A673 (cell line): ENCODE data around the gene BAG5. TPM values are rescaled to one million over a fixed set of nuclear protein-coding genes. Genes with fewer than 3 reads are reported as not detected.
A peak's percentile ranks its signal among the peaks of the same experiment; 100 is the strongest.

ENCODE experiments used
- BruUV-seq: library from RNA; stranded (reverse); fragments of 400-500 nt; replicated peaks from 2 replicates; lab custom pipeline; 2021; lab: Mats Ljungman, UMichigan
- CTCF ChIA-PET: fragments of 300-600 bp; sonication (Branson Sonifier 250); formaldehyde crosslinking; loops from one replicate; lab custom pipeline; 2022; ENCODE audit warnings: antibody characterized with exemption; lab: Charles Lee
- POLR2A ChIA-PET: fragments of 300-600 bp; sonication (Branson Sonifier 250); formaldehyde crosslinking; loops from one replicate; lab custom pipeline; 2022; ENCODE audit warnings: antibody characterized with exemption; ENCODE audit not compliant: low non-redundant PET; lab: Charles Lee
- DNase-seq: peaks from one replicate; pipeline ENCODE4 v3.0.0-alpha.2; 2015; ENCODE audit warnings: low spot score
- H3K27ac ChIP-seq: fragments of 200-600 bp; sonication (generic); 2 replicates; pipeline ENCODE4 v1.5.1; 2016; ENCODE audit warnings: mixed run types, low read depth, mild to moderate bottlenecking, mixed read lengths, antibody characterized with exemption, low read length; ENCODE audit not compliant: poor library complexity, severe bottlenecking
- H3K27me3 ChIP-seq: fragments of 200-600 bp; sonication (generic); replicated peaks from 2 replicates; pipeline ENCODE4 v1.6.1; 2017; ENCODE audit warnings: mixed run types, low read depth, mild to moderate bottlenecking, mixed read lengths, antibody characterized with exemption, low read length; ENCODE audit not compliant: insufficient read depth, poor library complexity
- H3K36me3 ChIP-seq: fragments of 200-600 bp; sonication (generic); 2 replicates; pipeline ENCODE4 v1.6.1; 2016; ENCODE audit warnings: mixed run types, mild to moderate bottlenecking, mixed read lengths, antibody characterized with exemption, low read length; ENCODE audit not compliant: insufficient read depth, poor library complexity, severe bottlenecking
- H3K4me1 ChIP-seq: fragments of 200-600 bp; sonication (generic); 2 replicates; pipeline ENCODE4 v1.6.1; 2017; ENCODE audit warnings: mixed run types, mild to moderate bottlenecking, mixed read lengths, antibody characterized with exemption, low read length; ENCODE audit not compliant: insufficient read depth, poor library complexity, severe bottlenecking
- H3K4me3 ChIP-seq: fragments of 200-600 bp; sonication (generic); 2 replicates; pipeline ENCODE4 v1.5.1; 2016; ENCODE audit warnings: low read depth, mixed run types, mild to moderate bottlenecking, mixed read lengths, low read length; ENCODE audit not compliant: poor library complexity, severe bottlenecking
- H3K9me3 ChIP-seq: fragments of 200-600 bp; sonication (generic); 2 replicates; pipeline ENCODE4 v1.6.1; 2016; ENCODE audit warnings: mixed run types, low read depth, mild to moderate bottlenecking, mixed read lengths, antibody characterized with exemption, low read length; ENCODE audit not compliant: poor library complexity, severe bottlenecking
- CTCF ChIP-seq: fragments of 300-800, 200-600 bp; sonication (generic); conservative IDR thresholded peaks from 2 replicates; pipeline ENCODE4 v1.5.1; 2017; ENCODE audit warnings: low read depth, mild to moderate bottlenecking, antibody characterized with exemption, low read length, moderate library complexity, mixed read lengths
- EZH2 ChIP-seq: fragments of 200-600 bp; sonication (generic); IDR thresholded peaks from 2 replicates; pipeline ENCODE4 v1.6.1; 2017; ENCODE audit warnings: borderline replicate concordance, low read depth, mild to moderate bottlenecking, mixed read lengths, antibody characterized with exemption, low read length; ENCODE audit not compliant: poor library complexity, severe bottlenecking
- intact Hi-C: fragments of 100-400 bp; cut with micrococcal nuclease; formaldehyde crosslinking; loops from one replicate; pipeline ENCODE4 v1.10.0; 2022; ENCODE audit not compliant: unreplicated experiment
- total RNA-seq: library from RNA; stranded (reverse); gene quantifications from 2 replicates; pipeline ENCODE4 v1.2.3, GENCODE V29; 2021

The BAG5 gene
- total RNA-seq, 1 experiment from 2014 or later: 39.8 TPM

DNA sequence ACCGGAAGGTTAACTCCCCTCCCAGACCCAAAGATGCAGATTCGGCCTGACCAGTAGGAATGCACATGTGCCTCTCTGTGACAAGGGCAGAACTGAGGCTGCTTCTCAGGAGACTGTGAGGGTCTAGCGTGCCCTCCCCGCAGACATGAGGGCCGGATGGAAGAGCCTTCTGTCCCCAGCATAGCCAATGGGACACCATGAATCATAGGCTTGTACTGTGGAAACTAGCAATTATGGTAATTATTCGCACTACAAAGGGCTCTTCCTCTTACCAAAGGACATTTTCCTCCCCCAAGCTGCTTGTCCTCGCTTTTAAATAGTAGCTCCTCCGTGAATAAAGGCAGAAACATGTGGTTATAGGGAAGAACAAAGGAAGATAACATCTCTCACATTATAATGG lies 6.5 kb upstream of the BAG5 start:
- no TSS peak for BruUV-seq
- CTCF ChIA-PET: interaction anchor here (0.6 to 0.7 kb wide), 2 partner anchors 44 to 153 kb away, joined by 3 read pairs; no protein-coding TSS in a partner anchor
- TF ChIP-seq CTCF (no peak), EZH2 (no peak)
- peaks cover 5% of the 10 kb centered on the region for H3K36me3 ChIP-seq
- peak overlapping the region; percentile 2 for H3K4me3 ChIP-seq
- H3K4me1 ChIP-seq: peaks cover 25% of the 10 kb centered on the region
- H3K9me3 ChIP-seq: no peaks in the 10 kb centered on the region
- peak overlapping the region; percentile 71 for H3K27ac ChIP-seq
- no peaks in the 10 kb centered on the region for H3K27me3 ChIP-seq
- POLR2A ChIA-PET: no interaction called here
- intact Hi-C loops: no loop called here
- peak; percentile 87 for DNase-seq

- Histone ChIP-seq H3K27ac (no peak overlapping the region), H3K4me1 (peaks cover 34% of the 10 kb centered on the region), H3K4me3 (peak overlapping the region; percentile 98), H3K27me3 (no peaks in the 10 kb centered on the region), H3K36me3 (peaks cover 20% of the 10 kb centered on the region), H3K9me3 (no peaks in the 10 kb centered on the region)
- intact Hi-C loops: no loop called here
- ChIA-PET POLR2A (interaction anchor here (0.6 kb wide), 1 partner anchor 216 kb away, joined by 3 read pairs; no protein-coding TSS in a partner anchor), CTCF (interaction anchor here (0.7 kb wide), 1 partner anchor 292 kb away, joined by 7 read pairs; no protein-coding TSS in a partner anchor)
- no TSS peak for BruUV-seq
- no peak for DNase-seq
- TF ChIP-seq EZH2 (no peak), CTCF (no peak)
These were observed 1.5 kb upstream of the BAG5 start for GRCh38 chr14:103563844-103564505.

- H3K4me3 ChIP-seq: peak overlapping the region; percentile 98
- DNase-seq: no peak
- no peaks in the 10 kb centered on the region for H3K27me3 ChIP-seq
- H3K36me3 ChIP-seq: peaks cover 21% of the 10 kb centered on the region
- H3K4me1 ChIP-seq: peaks cover 37% of the 10 kb centered on the region
- TF ChIP-seq EZH2 (no peak), CTCF (no peak)
- TSS peak; percentile 76 for BruUV-seq
- ChIA-PET CTCF (no interaction called here), POLR2A (no interaction called here)
- H3K27ac ChIP-seq: peak overlapping the region; percentile 99
- no peaks in the 10 kb centered on the region for H3K9me3 ChIP-seq
- intact Hi-C loops: no loop called here
These were observed 766 bp upstream of the BAG5 start for GRCh38 chr14:103563226-103563620.
